Activated naive CD4-positive, alpha-beta T cell treated with anti-CD3 and anti-CD28 coated beads, Interleukin-2, amount 50 U/mL, for 16 hours (primary cell): Measurements from ENCODE around the gene MARF1.
"Not testable (repeated sequence)": the region's sequence is repeated elsewhere in the genome, so short reads cannot be mapped to it uniquely, and the experiment has no call there.

ENCODE experiments used
- DNase-seq: peaks from one replicate; pipeline ENCODE4 v3.0.0-alpha.2; 2020

Gene MARF1

GRCh38 chr16:15653227-15653626, 10.3 kb upstream of the MARF1 start:
- no peak for DNase-seq

GRCh38 chr16:15652293-15653001, 9.5 kb upstream of the MARF1 start:
- no peak for DNase-seq

DNA sequence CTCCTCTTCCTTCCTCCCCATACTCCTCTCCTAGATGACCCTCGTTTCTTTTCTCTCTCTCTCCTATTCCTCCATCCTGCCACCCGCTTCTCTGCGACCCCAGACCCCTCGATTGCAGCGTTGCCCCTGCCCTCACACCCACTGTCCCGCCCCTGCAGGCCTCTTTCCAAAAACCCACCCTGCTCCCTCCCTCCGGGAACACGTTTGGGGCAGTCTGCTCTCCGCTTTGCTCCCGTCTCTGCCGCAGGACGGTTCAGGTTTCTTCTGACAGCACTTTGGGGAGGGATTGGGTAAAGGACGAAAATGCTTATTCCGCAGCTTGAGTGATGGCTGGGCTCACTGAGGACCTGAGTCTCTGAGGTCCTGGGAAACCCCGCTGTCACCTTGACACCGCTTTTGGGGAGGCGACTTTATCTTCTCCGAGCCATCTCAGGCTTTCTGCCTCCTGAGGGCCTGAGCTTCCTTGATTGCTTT, 7.8 kb upstream of the MARF1 start:
- DNase-seq = peak; percentile 48

GRCh38 chr16:15650019-15650697, 7.2 kb upstream of the MARF1 start, which contains the start of gene NDE1:
Gene NDE1, plus strand, starts transcription at chr16:15650245. Its CDS starts 14,534 bp downstream, at chr16:15664779.
- DNase-seq = peak; percentile 84

- DNase-seq = no peak
These were observed 6.7 kb upstream of the MARF1 start for GRCh38 chr16:15649727-15650018.

GRCh38 chr16:15649311-15649710, 6.4 kb upstream of the MARF1 start:
- not testable (repeated sequence) for DNase-seq

DNA sequence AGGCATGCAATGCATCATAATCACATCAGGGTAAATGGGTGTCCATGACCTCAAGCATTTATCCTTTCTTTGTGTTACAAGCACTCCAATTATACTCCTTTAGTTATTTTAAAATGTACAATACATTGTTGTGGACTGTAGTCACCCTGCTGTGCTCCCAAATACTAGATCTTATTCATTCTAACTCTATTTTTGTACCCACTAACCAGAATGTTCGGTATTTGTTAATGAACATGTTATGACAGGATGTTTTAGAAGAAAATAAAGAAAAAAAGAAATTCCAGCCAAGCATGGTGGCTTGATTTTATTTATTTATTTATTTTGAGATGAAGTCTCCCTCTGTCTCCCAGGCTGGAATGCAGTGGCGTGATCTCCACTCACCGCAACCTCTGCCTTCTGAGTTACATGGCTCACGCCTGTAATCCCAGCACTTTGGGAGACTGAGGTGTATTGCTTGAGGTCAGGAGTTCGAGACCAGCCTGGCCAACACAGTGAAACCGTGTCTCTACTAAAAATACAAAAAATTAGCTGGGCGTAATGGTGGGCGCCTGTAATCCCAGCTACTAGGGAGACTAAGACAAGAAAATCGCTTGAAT, 5.3 kb upstream of the MARF1 start:
- DNase-seq = no peak

DNA sequence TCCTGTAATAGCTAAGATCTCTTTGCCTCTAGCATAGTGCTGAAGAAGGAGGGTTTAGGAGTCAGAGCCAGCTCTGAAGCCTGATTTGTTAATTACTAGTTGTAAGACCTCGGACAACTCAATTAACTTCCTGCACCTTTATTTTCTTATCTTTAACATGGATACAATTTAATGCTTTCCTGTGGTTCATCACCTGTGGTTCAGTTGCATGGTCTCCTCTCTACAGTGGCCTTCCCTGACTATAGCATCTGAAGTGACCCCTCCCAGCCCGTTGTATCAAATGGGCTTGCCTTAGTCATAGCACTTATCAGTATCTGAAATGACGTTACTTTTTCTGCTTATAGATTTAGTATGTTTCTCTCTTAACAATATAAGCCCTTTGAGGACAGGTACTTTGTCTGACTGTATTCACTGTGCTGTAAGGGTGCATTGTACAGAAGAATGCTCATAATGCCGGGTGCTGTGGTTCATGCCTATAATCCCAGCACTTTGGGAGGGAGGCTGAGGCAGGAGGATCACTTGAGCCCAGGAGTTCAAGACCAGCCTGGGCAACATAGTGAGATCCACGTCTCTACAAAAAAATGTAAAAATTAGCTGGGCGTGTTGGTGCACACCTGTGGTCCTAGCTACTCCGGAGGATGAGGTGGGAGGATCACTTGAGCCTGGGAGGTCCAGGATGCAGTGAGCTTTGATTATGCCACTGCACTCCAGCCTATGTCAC, 4.5 kb upstream of the MARF1 start:
- DNase-seq = no peak

DNA sequence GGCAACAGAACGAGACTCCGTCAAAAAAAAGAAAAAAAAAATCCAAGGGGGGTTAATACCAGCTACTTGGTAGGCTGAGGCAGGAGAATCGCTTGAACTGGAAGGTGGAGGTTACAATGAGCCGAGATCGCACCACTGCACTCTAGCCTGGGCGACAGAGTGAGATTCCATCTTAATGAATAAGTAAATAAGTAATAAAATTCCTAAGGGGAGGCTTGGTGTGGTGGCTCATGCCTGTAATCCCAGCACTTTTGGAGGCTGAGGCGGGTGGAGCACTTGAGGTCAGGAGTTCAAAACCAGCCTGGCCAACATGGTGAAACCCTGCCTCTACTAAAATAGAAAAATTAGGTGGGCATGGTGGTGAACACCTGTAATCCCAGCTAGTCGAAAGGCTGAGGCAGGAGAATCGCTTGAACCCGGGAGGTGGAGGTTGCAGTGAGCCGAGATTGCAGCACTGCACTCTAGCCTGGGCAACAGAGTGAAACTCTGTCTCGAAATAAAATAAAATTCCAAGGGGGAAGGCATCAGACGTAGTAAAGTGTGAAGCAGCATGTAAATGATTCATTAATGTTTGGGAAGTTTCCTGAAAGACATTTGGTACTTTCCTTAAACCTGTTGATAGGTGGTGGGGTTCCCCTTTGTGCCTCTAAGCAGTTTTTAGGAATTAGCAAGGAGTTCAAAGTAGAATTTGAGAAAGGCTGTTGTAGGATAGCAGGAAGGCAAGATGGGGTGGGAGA, 3.8 kb upstream of the MARF1 start:
- not testable (repeated sequence) for DNase-seq

GRCh38 chr16:15644962-15645465, 2.1 kb upstream of the MARF1 start:
- DNase-seq = peak; percentile 45

DNA sequence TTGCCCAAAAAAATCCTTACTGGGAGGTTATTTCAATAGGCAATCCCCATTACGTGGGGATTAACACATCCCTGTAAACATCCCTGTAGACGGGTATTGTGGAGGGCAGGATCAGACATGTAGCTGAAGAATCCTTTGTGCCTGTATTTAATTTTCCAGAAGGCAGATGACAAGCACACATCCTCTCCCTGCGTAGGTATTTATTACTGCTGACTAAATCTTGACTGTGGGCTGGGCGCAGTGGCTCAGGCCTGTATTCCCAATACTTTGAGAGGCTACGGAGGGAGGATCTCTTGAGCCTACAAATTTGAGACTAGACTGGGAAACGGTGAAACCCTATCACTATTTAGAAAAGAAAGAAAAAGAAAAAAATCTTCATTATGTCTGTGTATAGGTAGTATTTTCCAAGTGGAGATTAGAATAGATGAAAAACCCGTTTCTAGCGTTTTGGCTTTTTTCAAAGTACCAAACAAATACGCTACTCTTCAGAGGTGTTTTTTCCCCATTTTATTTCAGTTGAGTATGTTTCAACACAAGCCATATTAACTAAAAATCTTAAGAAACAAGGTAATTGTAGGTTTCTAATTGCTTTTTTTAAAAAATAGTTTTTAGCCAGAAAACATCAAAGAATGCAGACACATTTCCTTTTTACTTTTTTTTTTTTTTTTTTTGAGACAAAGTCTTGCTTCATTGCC, 1.5 kb upstream of the MARF1 start:
- DNase-seq = no peak

DNA sequence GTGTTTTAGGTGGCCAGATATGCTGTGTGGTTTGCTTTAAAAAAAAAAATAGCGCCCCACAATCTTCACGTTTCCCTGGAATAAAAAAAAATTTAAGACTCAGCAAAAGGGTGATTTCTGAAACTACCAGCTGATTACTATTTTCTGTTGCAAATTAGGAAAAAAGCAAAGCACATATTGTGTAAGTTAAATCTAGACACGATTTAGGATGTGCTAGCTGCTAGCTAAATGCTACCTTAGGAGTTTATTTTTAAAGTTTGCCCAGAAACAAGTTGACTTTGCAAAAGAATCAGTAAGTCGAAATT, 944 bp upstream of the MARF1 start:
- no peak for DNase-seq

GRCh38 chr16:15642557-15643047, 352 bp downstream of the MARF1 start:
- peak; percentile 75 for DNase-seq

- no peak for DNase-seq
These were observed 999 bp downstream of the MARF1 start for GRCh38 chr16:15641753-15642556.

DNA sequence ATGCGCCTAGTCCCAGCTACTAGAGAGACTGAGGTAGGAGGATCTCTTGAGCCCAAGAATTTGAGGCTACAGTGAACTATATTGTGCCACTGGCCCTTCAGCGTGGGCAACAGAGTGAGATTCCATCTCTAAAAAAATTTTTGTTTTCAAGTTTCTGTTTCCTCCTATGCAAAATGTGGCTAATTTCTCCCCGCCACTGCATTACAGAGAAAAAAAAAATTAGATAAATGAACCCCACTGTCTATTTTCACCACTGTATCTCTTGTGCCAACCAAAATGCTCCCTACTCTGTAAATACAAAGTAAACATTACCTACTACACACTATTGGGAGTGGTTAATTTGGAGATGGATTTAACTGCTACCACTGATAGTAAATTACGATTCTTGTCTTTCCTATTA, 2.0 kb downstream of the MARF1 start:
- DNase-seq = no peak

DNA sequence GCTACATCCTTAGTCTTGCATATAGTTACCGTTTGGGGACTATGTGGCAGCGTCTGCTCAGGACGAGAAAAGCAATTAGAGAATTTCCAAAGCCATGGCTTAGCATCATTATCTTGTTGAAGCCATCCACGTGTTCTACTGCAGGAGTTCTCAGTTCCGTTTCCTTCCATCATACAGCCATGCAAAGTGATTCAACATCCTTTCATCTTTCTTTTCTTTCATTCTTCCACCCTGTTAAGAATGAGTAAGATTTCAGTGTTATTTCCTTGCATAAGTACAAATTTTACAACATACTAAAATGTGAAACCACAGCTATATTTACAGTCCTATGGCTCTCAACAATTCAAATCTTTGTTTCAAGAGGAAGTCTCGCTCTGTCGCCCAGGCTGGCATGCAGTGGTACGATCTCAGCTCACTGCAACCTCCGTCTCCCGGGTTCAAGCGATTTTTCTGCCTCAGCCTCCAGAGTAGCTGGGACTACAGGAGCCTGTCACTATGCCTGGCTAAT, 3.8 kb downstream of the MARF1 start:
- peak; percentile 44 for DNase-seq

DNA sequence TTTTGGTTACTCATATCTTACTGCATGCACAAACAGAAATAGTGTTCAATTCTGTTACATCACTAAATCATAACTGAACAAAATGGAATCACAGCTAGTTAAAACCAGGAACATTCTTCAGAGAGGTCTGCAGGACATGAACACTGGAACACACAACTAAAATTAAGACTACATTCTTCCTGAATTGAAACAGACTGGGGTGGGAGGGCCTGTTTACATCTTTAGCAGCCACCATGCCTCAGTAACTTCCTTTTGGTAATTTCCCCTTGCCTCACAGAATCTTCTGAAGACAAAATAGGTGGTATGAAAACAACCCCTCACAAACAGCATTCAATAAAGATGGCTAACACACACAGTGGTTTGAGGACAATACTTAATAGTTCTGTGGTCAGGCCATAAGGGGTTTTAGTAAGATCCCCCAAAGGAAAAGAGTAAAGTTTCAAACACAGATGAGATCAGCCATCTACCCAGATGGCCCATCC, 6.5 kb downstream of the MARF1 start:
- no peak for DNase-seq

GRCh38 chr16:15635926-15636325, 7.0 kb downstream of the MARF1 start:
- DNase-seq = no peak

GRCh38 chr16:15631730-15632409, 11.1 kb downstream of the MARF1 start:
- no peak for DNase-seq

DNA sequence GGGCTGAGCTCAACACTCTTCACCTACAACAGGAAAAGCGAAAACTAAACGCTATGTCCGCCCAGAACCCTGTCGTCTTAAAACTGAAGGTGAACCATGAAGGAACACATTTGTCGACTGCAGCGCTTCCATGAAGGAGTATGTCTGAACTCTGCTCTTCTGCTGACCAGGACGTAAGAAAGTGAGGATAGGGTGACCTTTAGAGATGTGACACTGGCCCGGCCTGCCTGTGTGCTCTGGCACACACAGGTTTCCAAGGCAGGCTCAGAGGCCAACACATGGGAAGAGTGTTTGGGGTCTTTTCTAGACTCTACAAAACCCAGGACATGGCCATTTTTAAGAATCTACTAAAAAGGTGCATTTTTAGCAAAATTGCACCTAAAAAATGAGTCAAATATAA, 21.1 kb downstream of the MARF1 start:
- DNase-seq = no peak
